ENCODE measurements around the gene ASB2. TPM values are rescaled to one million over a fixed set of nuclear protein-coding genes. Genes with fewer than 3 reads are reported as not detected.

The ASB2 gene
- total and polyA plus RNA-seq, 7 experiments from 2014 or later: 0.32 to 63.1 (median 1.4) TPM; not detected in 2

DNA sequence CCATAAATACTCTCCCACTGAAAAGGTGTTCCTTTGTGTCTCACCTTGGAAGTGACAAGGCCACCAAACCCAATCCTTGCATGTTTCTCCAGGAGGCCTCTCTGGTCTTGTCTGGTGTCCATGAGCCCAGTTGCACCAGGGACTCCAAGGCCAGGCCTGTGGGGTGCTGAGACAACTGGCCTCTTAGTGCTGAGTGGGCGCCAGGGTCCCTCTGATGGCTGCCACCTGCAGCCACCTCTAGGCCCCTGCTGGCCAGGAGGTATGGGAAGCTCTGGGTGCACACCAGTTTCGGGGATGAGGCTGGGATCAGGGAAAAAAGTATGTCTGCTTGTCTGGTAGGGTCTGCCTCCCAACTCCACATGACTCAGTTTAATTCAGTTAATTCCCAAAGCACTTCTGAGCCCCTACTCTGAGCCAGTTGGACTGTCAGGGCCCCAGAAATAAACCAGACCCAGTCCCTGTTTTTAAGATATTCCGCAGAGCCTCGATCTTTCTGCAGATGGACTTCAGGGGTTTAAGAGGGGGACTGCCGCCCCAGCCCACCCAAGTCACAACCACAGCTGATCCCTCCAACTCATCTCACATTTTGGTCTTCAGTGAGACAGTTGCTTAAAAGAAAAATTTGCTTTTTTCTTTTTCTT is 64.3 kb downstream of the ASB2 start:
- Histone ChIP-seq H3K4me1 (ENCODE audit: control insufficient read depth in 2 of 2, insufficient read depth in 2 of 2, low read length in 2 of 2) (no peaks in the 10 kb centered on the region), H3K4me3 (ENCODE audit: low read length) (no peak overlapping the region), H3K9me3 (ENCODE audit: control insufficient read depth in 2 of 3, low read length in 3 of 3) (peaks cover 0 to 9% (median 4%) of the 10 kb centered on the region in 3 experiments), H3K36me3 (ENCODE audit: control insufficient read depth in 2 of 3, insufficient read depth in 3 of 3, low read length in 3 of 3) (no peaks in the 10 kb centered on the region), H3K27ac (ENCODE audit: low read depth, low read length) (no peak overlapping the region), H3K27me3 (ENCODE audit: control insufficient read depth in 2 of 2, insufficient read depth in 2 of 2, low read length in 2 of 2) (no peaks in the 10 kb centered on the region)
- intact Hi-C loops (cut with micrococcal nuclease): no loop called here
- Mint-ChIP-seq H3K27me3 (peaks cover 0 to 15% (median 4%) of the 10 kb centered on the region in 5 donors), H3K27ac (no peak overlapping the region), H3K9me3 (peaks cover 0 to 12% (median 5%) of the 10 kb centered on the region in 11 donors), H3K4me1 (peaks cover 0 to 5% (median 0%) of the 10 kb centered on the region in 7 donors), H3K36me3 (peaks cover 0 to 8% (median 4%) of the 10 kb centered on the region in 5 donors), H3K4me3 (no peak overlapping the region)
- POLR2A ChIA-PET: no interaction called here
- DNase-seq (no peak), ATAC-seq (no peak)
- CTCF ChIA-PET: no interaction called here

GRCh38 chr14:93909429-93910128 is 66.8 kb downstream of the ASB2 start:
- ATAC-seq: no peak
- Mint-ChIP-seq H3K27ac (no peak overlapping the region), H3K9me3 (peaks cover 0 to 12% (median 5%) of the 10 kb centered on the region in 11 donors), H3K27me3 (peaks cover 6 to 12% (median 9%) of the 10 kb centered on the region in 5 donors), H3K36me3 (peaks cover 0 to 8% (median 4%) of the 10 kb centered on the region in 5 donors), H3K4me1 (peaks cover 0 to 5% (median 0%) of the 10 kb centered on the region in 7 donors), H3K4me3 (no peak overlapping the region)
- CTCF ChIA-PET: no interaction called here
- Histone ChIP-seq H3K36me3 (ENCODE audit: control insufficient read depth in 2 of 3, insufficient read depth in 3 of 3, low read length in 3 of 3) (no peaks in the 10 kb centered on the region), H3K9me3 (ENCODE audit: control insufficient read depth in 2 of 3, low read length in 3 of 3) (peaks cover 0 to 5% (median 3%) of the 10 kb centered on the region in 3 experiments), H3K27ac (ENCODE audit: low read depth, low read length) (no peak overlapping the region), H3K4me3 (ENCODE audit: low read length) (no peak overlapping the region), H3K4me1 (ENCODE audit: control insufficient read depth in 2 of 2, insufficient read depth in 2 of 2, low read length in 2 of 2) (no peaks in the 10 kb centered on the region), H3K27me3 (ENCODE audit: control insufficient read depth in 2 of 2, insufficient read depth in 2 of 2, low read length in 2 of 2) (no peaks in the 10 kb centered on the region)
- POLR2A ChIA-PET: no interaction called here
- intact Hi-C loops (cut with micrococcal nuclease): loop anchor here in 1 of 2 donors (5.0 kb wide), 1 partner anchor 262 kb away; no protein-coding TSS in a partner anchor
- no peak for DNase-seq

- Histone ChIP-seq H3K27me3 (ENCODE audit: control insufficient read depth in 2 of 2, insufficient read depth in 2 of 2, low read length in 2 of 2) (no peaks in the 10 kb centered on the region), H3K4me1 (ENCODE audit: control insufficient read depth in 2 of 2, insufficient read depth in 2 of 2, low read length in 2 of 2) (no peaks in the 10 kb centered on the region), H3K4me3 (ENCODE audit: low read length) (no peak overlapping the region), H3K9me3 (ENCODE audit: control insufficient read depth in 2 of 3, low read length in 3 of 3) (no peaks in the 10 kb centered on the region), H3K36me3 (ENCODE audit: control insufficient read depth in 2 of 3, insufficient read depth in 3 of 3, low read length in 3 of 3) (no peaks in the 10 kb centered on the region), H3K27ac (ENCODE audit: low read depth, low read length) (no peak overlapping the region)
- POLR2A ChIA-PET: no interaction called here
- H3K36me3 Mint-ChIP-seq: peaks cover 0 to 3% (median 0%) of the 10 kb centered on the region in 5 donors
- no peak overlapping the region for H3K27ac Mint-ChIP-seq
- no peak overlapping the region for H3K4me3 Mint-ChIP-seq
- intact Hi-C loops (cut with micrococcal nuclease): loop anchor here in 1 of 2 donors (5.0 kb wide), 1 partner anchor 259 kb away; no protein-coding TSS in a partner anchor
- peaks cover 20 to 27% (median 21%) of the 10 kb centered on the region in 5 donors for H3K27me3 Mint-ChIP-seq
- CTCF ChIA-PET: interaction anchor here (1.8 kb wide), 1 partner anchor 10 kb away, joined by 9 read pairs; no protein-coding TSS in a partner anchor
- DNase-seq (peak in 7 of 9 donors; percentile 13 to 62 (median 28)), ATAC-seq (peak; percentile 61)
- H3K9me3 Mint-ChIP-seq: peaks cover 0 to 2% (median 0%) of the 10 kb centered on the region in 11 donors
- H3K4me1 Mint-ChIP-seq: peaks cover 0 to 3% (median 0%) of the 10 kb centered on the region in 7 donors
Measured at GRCh38 chr14:93906341-93907329, 69.7 kb downstream of the ASB2 start.

GRCh38 chr14:93905623-93906022 is 70.7 kb downstream of the ASB2 start:
- H3K4me1 Mint-ChIP-seq: peaks cover 0 to 3% (median 0%) of the 10 kb centered on the region in 7 donors
- Histone ChIP-seq H3K9me3 (ENCODE audit: control insufficient read depth in 2 of 3, low read length in 3 of 3) (no peaks in the 10 kb centered on the region), H3K4me3 (ENCODE audit: low read length) (no peak overlapping the region), H3K27ac (ENCODE audit: low read depth, low read length) (no peak overlapping the region), H3K4me1 (ENCODE audit: control insufficient read depth in 2 of 2, insufficient read depth in 2 of 2, low read length in 2 of 2) (no peaks in the 10 kb centered on the region), H3K27me3 (ENCODE audit: control insufficient read depth in 2 of 2, insufficient read depth in 2 of 2, low read length in 2 of 2) (no peaks in the 10 kb centered on the region), H3K36me3 (ENCODE audit: control insufficient read depth in 2 of 3, insufficient read depth in 3 of 3, low read length in 3 of 3) (no peaks in the 10 kb centered on the region)
- DNase-seq: no peak
- H3K4me3 Mint-ChIP-seq: no peak overlapping the region
- CTCF ChIA-PET: no interaction called here
- H3K9me3 Mint-ChIP-seq: peaks cover 0 to 2% (median 0%) of the 10 kb centered on the region in 11 donors
- ATAC-seq: no peak
- peaks cover 20 to 27% (median 21%) of the 10 kb centered on the region in 5 donors for H3K27me3 Mint-ChIP-seq
- POLR2A ChIA-PET: no interaction called here
- intact Hi-C loops (cut with micrococcal nuclease): loop anchor here in 1 of 2 donors (5.0 kb wide), 1 partner anchor 258 kb away; no protein-coding TSS in a partner anchor
- peaks cover 0 to 3% (median 0%) of the 10 kb centered on the region in 5 donors for H3K36me3 Mint-ChIP-seq
- H3K27ac Mint-ChIP-seq: no peak overlapping the region

DNA sequence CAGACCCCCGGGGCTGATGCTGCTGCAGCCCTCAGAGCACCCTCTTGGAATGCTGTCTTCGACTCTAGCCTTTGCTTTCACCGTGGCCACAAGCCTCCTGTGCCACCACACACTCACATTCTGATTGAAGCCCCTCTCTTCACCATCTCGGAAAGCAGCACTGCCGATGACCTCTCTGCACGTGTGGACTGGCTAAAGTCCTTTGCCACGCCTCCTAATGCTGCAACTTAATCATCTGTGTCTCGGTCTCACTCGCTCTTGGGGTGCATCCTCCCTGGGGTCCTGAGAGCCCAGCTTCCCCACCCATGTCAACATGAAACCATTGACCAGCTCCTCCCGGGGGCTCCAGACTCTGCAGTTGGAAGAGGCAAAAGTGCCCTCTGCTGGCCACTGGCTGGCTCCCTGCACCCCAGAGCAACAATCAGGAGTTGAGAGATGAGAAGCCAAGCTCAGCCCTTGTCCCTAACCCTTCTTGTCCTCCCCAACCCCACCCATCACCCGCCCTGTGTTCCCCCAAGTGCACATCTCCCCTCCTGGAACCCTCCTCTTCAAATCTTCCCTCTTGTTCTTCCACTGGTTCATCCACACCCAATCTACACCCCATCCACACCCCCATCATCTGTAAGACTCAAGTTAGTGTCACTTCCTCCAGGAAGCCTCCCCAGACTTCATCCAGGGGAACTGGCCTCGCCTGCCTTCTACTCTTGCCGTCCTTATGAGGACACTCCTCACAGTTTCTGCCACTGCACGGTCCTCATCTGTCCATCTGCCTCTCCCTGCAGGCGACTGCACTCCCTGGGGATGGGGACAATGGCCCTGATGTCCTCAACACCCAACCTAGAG is 72.8 kb downstream of the ASB2 start:
- ChIA-PET CTCF (no interaction called here), POLR2A (no interaction called here)
- no peaks in the 10 kb centered on the region for H3K9me3 ChIP-seq (ENCODE audit: control insufficient read depth in 2 of 3, low read length in 3 of 3)
- H3K36me3 ChIP-seq (ENCODE audit: control insufficient read depth in 2 of 3, insufficient read depth in 3 of 3, low read length in 3 of 3): no peaks in the 10 kb centered on the region
- intact Hi-C loops (cut with micrococcal nuclease): no loop called here
- H3K27ac ChIP-seq (ENCODE audit: low read depth, low read length): no peak overlapping the region
- no peak for DNase-seq
- no peak overlapping the region for H3K4me3 ChIP-seq (ENCODE audit: low read length)
- no peaks in the 10 kb centered on the region for H3K4me1 ChIP-seq (ENCODE audit: control insufficient read depth in 2 of 2, insufficient read depth in 2 of 2, low read length in 2 of 2)
- peaks cover 0 to 3% (median 0%) of the 10 kb centered on the region in 7 donors for H3K4me1 Mint-ChIP-seq
- H3K27ac Mint-ChIP-seq: no peak overlapping the region
- no peak overlapping the region for H3K4me3 Mint-ChIP-seq
- no peak for ATAC-seq
- no peaks in the 10 kb centered on the region for H3K27me3 ChIP-seq (ENCODE audit: control insufficient read depth in 2 of 2, insufficient read depth in 2 of 2, low read length in 2 of 2)
- peaks cover 20 to 23% (median 21%) of the 10 kb centered on the region in 5 donors for H3K27me3 Mint-ChIP-seq
- H3K9me3 Mint-ChIP-seq: peaks cover 0 to 2% (median 0%) of the 10 kb centered on the region in 11 donors
- peaks cover 0 to 3% (median 0%) of the 10 kb centered on the region in 5 donors for H3K36me3 Mint-ChIP-seq
